Upper lobe of right lung (tissue), 1 donor: Measurements from ENCODE around the gene TSPAN4. TPM values are rescaled to one million over a fixed set of nuclear protein-coding genes. Genes with fewer than 3 reads are reported as not detected.

Experiments used
- ATAC-seq: fragments of 200-7000 bp; cut with Tn5 transposase; one replicate; pipeline ENCODE4 v1.9.1; 2020; ENCODE audit warnings: mild to moderate bottlenecking, moderate library complexity
- DNase-seq: peaks from one replicate; pipeline ENCODE4 v3.0.0-alpha.2; 2020
- H3K27ac ChIP-seq: fragments of 200-600 bp; one replicate; pipeline ENCODE4 v1.8.0; 2022
- H3K27me3 ChIP-seq: fragments of 200-600 bp; one replicate; pipeline ENCODE4 v1.8.0; 2022; ENCODE audit warnings: mild to moderate bottlenecking
- H3K36me3 ChIP-seq: fragments of 200-600 bp; one replicate; pipeline ENCODE4 v1.8.0; 2022
- H3K4me1 ChIP-seq: fragments of 200-600 bp; one replicate; pipeline ENCODE4 v1.8.0; 2022
- H3K4me3 ChIP-seq: fragments of 200-600 bp; one replicate; pipeline ENCODE4 v1.8.0; 2022; ENCODE audit warnings: mild to moderate bottlenecking
- H3K9me3 ChIP-seq: fragments of 200-600 bp; one replicate; pipeline ENCODE4 v1.8.0; 2022
- CTCF ChIP-seq: fragments of 200-600 bp; IDR thresholded peaks from one replicate; pipeline ENCODE4 v1.8.0; 2022; ENCODE audit warnings: antibody characterized with exemption
- intact Hi-C: fragments of 100-400 bp; cut with DNase I; formaldehyde crosslinking; loops from one replicate; pipeline ENCODE4 v1.11.0; 2022
- total RNA-seq: library from RNA; stranded (reverse); fragmentation: NEBNext Ultra II Directional; extraction: Animal tissue kit (Norgen Biotek cat#: 25700); gene quantifications from one replicate; pipeline ENCODE4 v1.2.1, GENCODE V29; 2021
- donor health status: DM: no; HTN: yes; CAD: no; lungs with severe emphysema.

Gene TSPAN4
- total RNA-seq, 1 donor from 2014 or later = 167 TPM

DNA sequence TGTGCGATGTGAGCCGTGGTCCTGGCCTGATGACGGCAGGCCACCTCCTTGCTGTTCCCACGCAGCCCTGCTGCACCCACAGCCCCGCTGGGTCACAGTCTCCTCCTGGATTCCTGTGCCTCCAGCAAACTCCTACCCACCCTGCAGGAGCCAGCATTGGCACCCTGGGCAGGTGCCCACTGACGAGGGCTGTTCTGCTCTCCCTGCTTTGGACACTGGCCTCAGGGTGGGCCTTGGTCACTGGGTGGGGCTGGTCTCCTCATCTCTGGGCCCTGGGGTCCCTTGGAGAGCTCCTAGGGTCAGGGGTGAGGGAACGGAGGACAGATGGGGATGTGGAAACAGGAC, 12.7 kb downstream of the TSPAN4 start:
- H3K4me1 ChIP-seq = peaks cover 8% of the 10 kb centered on the region
- TF ChIP-seq CTCF = no peak
- intact Hi-C loops = no loop called here

DNA sequence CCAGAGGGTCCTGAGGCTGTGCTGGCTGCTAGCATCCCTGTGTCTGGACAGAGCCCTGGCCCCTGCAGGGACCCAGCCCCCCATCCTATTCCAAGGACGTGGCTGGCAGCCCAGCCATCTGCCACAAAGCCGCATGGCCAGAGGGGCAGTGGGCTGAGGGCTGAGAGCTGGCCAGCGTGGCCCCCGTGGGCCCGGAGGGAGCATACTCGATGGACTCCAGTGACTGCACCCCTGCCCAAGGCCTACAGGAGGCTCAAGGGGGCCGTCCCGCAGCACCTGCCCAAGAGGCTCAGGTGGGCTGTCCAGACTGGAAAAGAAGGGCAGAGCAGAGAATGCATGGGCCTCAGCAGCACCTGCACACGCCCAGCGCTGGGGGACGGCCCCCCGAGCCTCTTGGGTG, 13.1 kb downstream of the TSPAN4 start:
- DNase-seq (no peak), ATAC-seq (no peak)
- no peaks in the 10 kb centered on the region for H3K36me3 ChIP-seq
- TF ChIP-seq CTCF = no peak
- intact Hi-C loops = no loop called here
- no peak overlapping the region for H3K27ac ChIP-seq
- H3K27me3 ChIP-seq = no peaks in the 10 kb centered on the region
- peaks cover 6% of the 10 kb centered on the region for H3K4me1 ChIP-seq
- H3K9me3 ChIP-seq = no peaks in the 10 kb centered on the region
- no peak overlapping the region for H3K4me3 ChIP-seq

More for the DNA sequence above, 12.7 kb downstream of the TSPAN4 start:
- no peaks in the 10 kb centered on the region for H3K36me3 ChIP-seq
- no peak overlapping the region for H3K4me3 ChIP-seq
- no peaks in the 10 kb centered on the region for H3K9me3 ChIP-seq
- H3K27me3 ChIP-seq = no peaks in the 10 kb centered on the region
- DNase-seq = no peak
- no peak overlapping the region for H3K27ac ChIP-seq
- no peak for ATAC-seq

DNA sequence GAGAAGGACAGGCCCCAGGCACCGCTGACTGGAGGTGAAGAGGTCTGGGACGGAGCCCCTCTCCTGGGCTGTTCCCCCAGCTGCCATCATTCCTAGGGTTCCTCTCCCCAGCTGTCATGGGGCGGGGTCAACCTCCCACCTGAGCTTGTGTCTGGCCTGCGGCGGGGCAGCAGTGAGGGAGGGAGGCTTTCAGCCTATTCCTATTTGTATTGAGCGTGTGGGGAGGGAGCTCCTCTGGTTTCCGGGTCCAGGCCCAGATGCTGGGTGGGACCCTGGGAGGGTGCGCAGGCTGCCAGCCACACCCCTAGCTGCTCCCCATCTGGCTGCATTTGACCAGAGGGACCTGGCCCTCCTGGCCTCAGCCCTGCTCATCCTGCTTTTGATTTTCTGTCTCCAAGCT, 13.7 kb downstream of the TSPAN4 start:
- peaks cover 6% of the 10 kb centered on the region for H3K4me1 ChIP-seq
- H3K9me3 ChIP-seq = no peaks in the 10 kb centered on the region
- H3K27ac ChIP-seq = no peak overlapping the region
- DNase-seq (no peak), ATAC-seq (no peak)
- H3K27me3 ChIP-seq = no peaks in the 10 kb centered on the region
- no peak overlapping the region for H3K4me3 ChIP-seq
- intact Hi-C loops = no loop called here
- no peaks in the 10 kb centered on the region for H3K36me3 ChIP-seq
- no peak for TF ChIP-seq CTCF

DNA sequence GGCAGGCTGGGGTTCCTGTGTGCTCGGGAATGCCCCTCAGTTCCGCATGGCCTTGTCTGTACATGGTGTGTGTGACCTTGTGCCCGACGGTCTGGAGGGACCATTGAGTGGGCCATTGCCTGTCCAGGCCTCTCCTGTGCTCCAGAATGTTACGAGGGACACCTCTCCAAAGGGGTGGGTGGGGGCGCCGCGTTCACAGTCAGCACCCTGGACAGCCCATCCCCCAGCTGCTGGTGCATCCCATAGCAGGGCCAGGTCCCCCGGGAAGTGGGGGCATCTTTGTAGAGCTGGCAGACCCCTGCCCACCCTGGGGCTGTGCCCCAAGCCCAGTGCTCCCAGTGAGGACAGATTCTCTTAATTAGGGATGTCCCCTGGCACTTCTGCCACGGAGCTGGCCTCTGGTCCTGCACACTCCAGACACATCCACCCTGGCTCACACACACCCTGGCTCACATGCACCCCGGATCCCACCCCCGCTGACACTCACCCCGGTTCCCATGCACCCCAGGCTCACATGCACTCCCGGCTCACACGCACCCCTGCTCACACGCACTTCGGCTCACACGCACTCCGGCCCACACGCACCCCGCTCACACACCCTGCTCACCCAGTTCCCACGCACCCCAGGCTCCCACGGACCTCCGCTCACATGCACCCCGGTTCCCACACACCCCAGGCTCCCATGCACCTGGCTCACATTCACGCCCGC, 15.6 kb downstream of the TSPAN4 start:
- DNase-seq = no peak
- intact Hi-C loops = no loop called here
- Histone ChIP-seq H3K4me3 (no peak overlapping the region), H3K4me1 (peaks cover 6% of the 10 kb centered on the region), H3K27ac (no peak overlapping the region), H3K36me3 (no peaks in the 10 kb centered on the region), H3K9me3 (no peaks in the 10 kb centered on the region), H3K27me3 (no peaks in the 10 kb centered on the region)
- no peak for TF ChIP-seq CTCF
- no peak for ATAC-seq

- ATAC-seq (no peak), DNase-seq (no peak)
- Histone ChIP-seq H3K27ac (no peak overlapping the region), H3K4me1 (peaks cover 6% of the 10 kb centered on the region), H3K9me3 (no peaks in the 10 kb centered on the region), H3K36me3 (no peaks in the 10 kb centered on the region), H3K4me3 (no peak overlapping the region), H3K27me3 (no peaks in the 10 kb centered on the region)
- intact Hi-C loops = no loop called here
- TF ChIP-seq CTCF = no peak
These were observed 16.2 kb downstream of the TSPAN4 start for GRCh38 chr11:858762-859339.
